Hepatocyte (in vitro differentiated cells): ENCODE measurements around the gene S100A14. TPM values are rescaled to one million over a fixed set of nuclear protein-coding genes. Genes with fewer than 3 reads are reported as not detected.

Source experiments
- DNase-seq: peaks from one replicate; pipeline ENCODE4 v3.0.0-alpha.2; 2016; ENCODE audit warnings: low spot score
- H2AFZ ChIP-seq: fragments of 200-600 bp; sonication (generic); 2 replicates; pipeline ENCODE4 v1.6.0; 2016; ENCODE audit warnings: antibody characterized with exemption, mild to moderate bottlenecking
- H3K27ac ChIP-seq: fragments of 200-600 bp; sonication (generic); 2 replicates; pipeline ENCODE4 v1.5.1; 2016; ENCODE audit warnings: mild to moderate bottlenecking
- H3K27me3 ChIP-seq: fragments of 200-600 bp; sonication (generic); 2 replicates; pipeline ENCODE4 v1.6.1; 2016
- H3K36me3 ChIP-seq: fragments of 200-600 bp; sonication (generic); replicated peaks from 2 replicates; pipeline ENCODE4 v1.5.1; 2016; ENCODE audit warnings: low read depth; ENCODE audit not compliant: insufficient read depth
- H3K4me1 ChIP-seq: fragments of 200-600 bp; sonication (generic); 2 replicates; pipeline ENCODE4 v1.5.1; 2016; ENCODE audit warnings: mild to moderate bottlenecking, moderate library complexity; ENCODE audit not compliant: insufficient read depth
- H3K4me2 ChIP-seq: fragments of 200-600 bp; sonication (generic); 2 replicates; pipeline ENCODE4 v1.6.0; 2016
- H3K4me3 ChIP-seq: fragments of 200-600 bp; sonication (generic); 2 replicates; pipeline ENCODE4 v1.5.1; 2016; ENCODE audit warnings: mild to moderate bottlenecking
- H3K79me2 ChIP-seq: fragments of 200-600 bp; sonication (generic); 2 replicates; pipeline ENCODE4 v1.6.0; 2017; ENCODE audit warnings: mild to moderate bottlenecking
- H3K9me2 ChIP-seq: fragments of 200-600 bp; sonication (generic); replicated peaks from 2 replicates; pipeline ENCODE4 v1.6.0; 2017; ENCODE audit warnings: mild to moderate bottlenecking; ENCODE audit not compliant: insufficient read depth
- H3K9me3 ChIP-seq: fragments of 200-600 bp; sonication (generic); 2 replicates; pipeline ENCODE4 v1.5.1; 2016; ENCODE audit warnings: low read depth, mild to moderate bottlenecking
- H4K20me1 ChIP-seq: fragments of 200-600 bp; sonication (generic); 2 replicates; pipeline ENCODE4 v1.6.0; 2016; ENCODE audit warnings: mild to moderate bottlenecking; ENCODE audit not compliant: insufficient read depth, poor library complexity, severe bottlenecking
- EZH2 ChIP-seq: fragments of 200-600 bp; sonication (generic); IDR thresholded peaks from 2 replicates; pipeline ENCODE4 v1.6.1; 2016; ENCODE audit warnings: antibody characterized with exemption, mild to moderate bottlenecking, borderline replicate concordance
- EZH2phosphoT487 ChIP-seq: fragments of 200-600 bp; sonication (generic); IDR thresholded peaks from one replicate; pipeline ENCODE4 v1.6.1; 2018; ENCODE audit warnings: antibody characterized with exemption, mild to moderate bottlenecking, low read depth, moderate library complexity; ENCODE audit not compliant: unreplicated experiment, severe bottlenecking
- WGBS: methylation state at CpG from one replicate; pipeline ENCODE4 v1.1.6; 2016; ENCODE audit warnings: low lambda C conversion rate; ENCODE audit errors: missing lambda C conversion rate; 5-methylcytosine and 5-hydroxymethylcytosine counted together
- polyA plus RNA-seq: library from polyadenylated mRNA; unstranded; fragments of >200 nt; fragmentation: Nextera tagmentation; extraction: Ambion mirVana; gene quantifications from 2 replicates; pipeline ENCODE4 v1.2.1, GENCODE V29; 2016
- total RNA-seq: library from RNA; depleted of rRNA; stranded (reverse); fragments of >200 nt; gene quantifications from 2 replicates; pipeline ENCODE4 v1.2.3, GENCODE V29; 2014
- TF ChIP-seq, protein P1 (sequence below): fragments of 200-600 bp; sonication (generic); IDR thresholded peaks from 2 replicates; pipeline ENCODE4 v1.5.1; 2016; ENCODE audit warnings: antibody characterized with exemption, mild to moderate bottlenecking; ENCODE audit not compliant: poor library complexity

S100A14 gene
- total and polyA plus RNA-seq, 2 experiments from 2014 or later = 94.9 to 112 TPM

DNA sequence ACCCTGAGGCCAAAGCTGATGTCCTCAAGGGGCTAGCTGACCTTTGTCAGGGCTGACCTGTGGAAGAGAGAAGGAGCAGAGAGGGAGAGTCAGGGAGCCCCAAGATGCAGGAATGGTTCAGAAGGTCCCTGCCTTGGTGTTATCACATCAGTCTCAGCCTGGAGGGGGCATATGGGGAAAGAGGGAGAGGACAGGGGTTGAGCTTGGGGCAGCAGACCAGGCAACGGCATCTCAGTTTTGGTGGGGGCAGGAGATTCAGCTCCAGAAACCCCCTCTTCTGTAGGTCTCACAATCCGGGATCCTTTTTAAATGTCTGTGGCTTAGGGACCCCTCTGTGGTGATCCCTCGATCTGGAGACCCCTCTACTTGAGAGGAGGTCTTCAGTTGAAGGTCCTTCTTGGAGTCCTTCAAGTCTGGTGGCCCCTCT, 10.4 kb upstream of the S100A14 start:
- H3K4me1 ChIP-seq = peaks cover 36% of the 10 kb centered on the region
- WGBS = 80% methylated on average over 3 of the region's 3 CpGs

DNA sequence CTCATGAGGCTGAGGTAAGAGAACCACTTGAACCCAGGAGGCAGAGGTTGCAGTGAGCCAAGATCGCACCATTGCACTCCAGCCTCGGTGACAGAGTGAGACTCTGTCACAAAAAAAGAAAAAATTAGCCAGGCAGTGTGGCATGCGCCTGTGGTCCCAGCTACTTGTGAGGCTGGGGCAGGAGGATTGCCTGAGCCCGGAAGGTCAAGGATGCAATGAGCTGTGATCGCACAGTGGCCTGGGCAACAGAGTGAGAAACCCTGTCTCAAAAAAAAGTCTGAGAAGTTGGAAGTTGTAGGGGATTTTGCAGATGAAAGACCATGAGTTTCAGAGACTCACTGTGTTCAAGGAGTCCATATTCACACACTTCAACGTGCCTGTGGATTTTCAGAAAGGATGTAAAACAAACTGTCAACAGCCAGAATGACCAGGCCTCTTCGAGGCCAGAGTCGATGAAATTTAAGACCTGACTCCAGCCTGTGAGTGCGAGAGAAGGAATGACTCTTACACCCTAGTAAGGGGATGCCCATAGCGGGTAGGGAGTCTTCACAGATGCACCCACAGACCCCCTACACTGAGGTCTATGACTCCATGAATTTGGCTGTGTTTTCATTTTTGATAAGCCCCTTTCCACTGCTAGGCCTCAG, 9.0 kb upstream of the S100A14 start:
- H3K79me2 ChIP-seq = peaks cover 15% of the 10 kb centered on the region
- no peak overlapping the region for H3K27ac ChIP-seq
- peak overlapping the region; percentile 96 for H3K4me2 ChIP-seq
- DNase-seq = no peak
- no peaks in the 10 kb centered on the region for H3K9me2 ChIP-seq
- H3K4me1 ChIP-seq = peaks cover 25% of the 10 kb centered on the region
- no peaks in the 10 kb centered on the region for H4K20me1 ChIP-seq
- H3K4me3 ChIP-seq = no peak overlapping the region
- no peaks in the 10 kb centered on the region for H3K36me3 ChIP-seq
- TF ChIP-seq EZH2 (no peak), EZH2phosphoT487 (no peak)
- TF ChIP-seq, protein P1, sequence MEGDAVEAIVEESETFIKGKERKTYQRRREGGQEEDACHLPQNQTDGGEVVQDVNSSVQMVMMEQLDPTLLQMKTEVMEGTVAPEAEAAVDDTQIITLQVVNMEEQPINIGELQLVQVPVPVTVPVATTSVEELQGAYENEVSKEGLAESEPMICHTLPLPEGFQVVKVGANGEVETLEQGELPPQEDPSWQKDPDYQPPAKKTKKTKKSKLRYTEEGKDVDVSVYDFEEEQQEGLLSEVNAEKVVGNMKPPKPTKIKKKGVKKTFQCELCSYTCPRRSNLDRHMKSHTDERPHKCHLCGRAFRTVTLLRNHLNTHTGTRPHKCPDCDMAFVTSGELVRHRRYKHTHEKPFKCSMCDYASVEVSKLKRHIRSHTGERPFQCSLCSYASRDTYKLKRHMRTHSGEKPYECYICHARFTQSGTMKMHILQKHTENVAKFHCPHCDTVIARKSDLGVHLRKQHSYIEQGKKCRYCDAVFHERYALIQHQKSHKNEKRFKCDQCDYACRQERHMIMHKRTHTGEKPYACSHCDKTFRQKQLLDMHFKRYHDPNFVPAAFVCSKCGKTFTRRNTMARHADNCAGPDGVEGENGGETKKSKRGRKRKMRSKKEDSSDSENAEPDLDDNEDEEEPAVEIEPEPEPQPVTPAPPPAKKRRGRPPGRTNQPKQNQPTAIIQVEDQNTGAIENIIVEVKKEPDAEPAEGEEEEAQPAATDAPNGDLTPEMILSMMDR = no peak
- 79% methylated on average over 10 of the region's 10 CpGs for WGBS
- H3K9me3 ChIP-seq = no peaks in the 10 kb centered on the region
- H2AFZ ChIP-seq = no peak overlapping the region
- H3K27me3 ChIP-seq = no peaks in the 10 kb centered on the region

More for the DNA sequence above, 10.4 kb upstream of the S100A14 start:
- TF ChIP-seq EZH2phosphoT487 (no peak), EZH2 (no peak)
- H3K9me3 ChIP-seq = no peaks in the 10 kb centered on the region
- peak overlapping the region; percentile 96 for H3K4me2 ChIP-seq
- H3K27me3 ChIP-seq = no peaks in the 10 kb centered on the region
- H3K36me3 ChIP-seq = no peaks in the 10 kb centered on the region
- DNase-seq = no peak
- peak overlapping the region; percentile 91 for H2AFZ ChIP-seq
- H3K9me2 ChIP-seq = no peaks in the 10 kb centered on the region
- H4K20me1 ChIP-seq = no peaks in the 10 kb centered on the region
- peaks cover 15% of the 10 kb centered on the region for H3K79me2 ChIP-seq
- peak overlapping the region; percentile 68 for H3K4me3 ChIP-seq
- peak overlapping the region; percentile 96 for H3K27ac ChIP-seq

DNA sequence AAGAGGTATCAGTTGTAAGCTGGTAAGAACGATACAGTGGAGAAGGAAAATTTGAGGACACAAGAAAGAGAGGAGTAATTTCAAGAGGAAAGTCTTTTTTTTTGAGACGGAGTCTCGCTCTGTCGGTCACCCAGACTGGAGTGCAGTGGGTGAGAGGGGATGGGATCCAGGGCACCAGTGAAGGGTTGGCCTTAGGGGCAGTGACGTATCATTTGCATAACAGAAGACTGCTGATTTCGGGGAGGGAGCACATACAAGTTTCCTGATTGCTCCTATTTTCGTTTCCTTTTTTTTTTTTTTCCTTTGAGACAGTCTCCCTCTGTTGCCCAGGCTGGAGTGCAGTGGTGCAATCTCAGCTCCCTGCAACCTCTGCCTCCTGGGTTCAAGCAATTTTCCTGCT, 7.0 kb upstream of the S100A14 start:
- Histone ChIP-seq H3K79me2 (peaks cover 15% of the 10 kb centered on the region), H3K36me3 (no peaks in the 10 kb centered on the region), H4K20me1 (no peaks in the 10 kb centered on the region), H3K4me1 (peaks cover 24% of the 10 kb centered on the region), H3K9me2 (no peaks in the 10 kb centered on the region), H3K27ac (no peak overlapping the region), H3K4me3 (no peak overlapping the region), H3K9me3 (no peaks in the 10 kb centered on the region), H3K4me2 (no peak overlapping the region), H2AFZ (no peak overlapping the region), H3K27me3 (no peaks in the 10 kb centered on the region)
- 84% methylated on average over 7 of the region's 7 CpGs for WGBS
- no peak for DNase-seq
- TF ChIP-seq EZH2 (no peak), EZH2phosphoT487 (no peak)
- TF ChIP-seq, protein P1 = no peak

DNA sequence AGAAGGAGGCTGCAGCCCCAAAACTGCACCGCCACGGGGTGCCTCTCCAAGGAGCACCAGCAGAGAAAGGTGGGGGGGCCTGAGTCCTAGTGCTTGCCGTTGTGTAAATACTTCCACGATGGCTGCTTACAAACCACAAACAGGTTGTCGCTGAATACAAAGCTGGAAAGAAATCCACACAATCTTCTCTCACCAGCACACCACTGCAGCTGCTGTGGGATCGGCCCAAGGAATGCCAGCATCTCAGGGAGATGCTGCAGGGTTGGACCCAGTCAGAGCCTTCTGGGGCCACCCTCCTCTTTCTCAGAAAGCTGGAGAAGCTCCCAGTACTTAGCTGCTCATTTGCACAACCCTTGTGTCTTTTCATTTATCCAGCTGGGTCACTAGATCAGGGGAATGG, 3.0 kb upstream of the S100A14 start:
- Histone ChIP-seq H3K4me1 (peaks cover 20% of the 10 kb centered on the region), H3K27ac (no peak overlapping the region), H3K4me2 (no peak overlapping the region), H3K9me2 (no peaks in the 10 kb centered on the region), H3K36me3 (no peaks in the 10 kb centered on the region), H3K9me3 (no peaks in the 10 kb centered on the region), H3K79me2 (peaks cover under 1% of the 10 kb centered on the region), H4K20me1 (no peaks in the 10 kb centered on the region), H3K27me3 (no peaks in the 10 kb centered on the region), H3K4me3 (no peak overlapping the region), H2AFZ (no peak overlapping the region)
- TF ChIP-seq EZH2 = no peak
- TF ChIP-seq, protein P1 = no peak
- no peak for TF ChIP-seq EZH2phosphoT487
- WGBS = 92% methylated on average over 6 of the region's 6 CpGs
- no peak for DNase-seq
